Panc1 (cell line): Measurements from ENCODE around the gene SCAANT1. TPM values are rescaled to one million over a fixed set of nuclear protein-coding genes. Genes with fewer than 3 reads are reported as not detected.
A peak's percentile ranks its signal among the peaks of the same experiment; 100 is the strongest.

ENCODE experiments used
- ATAC-seq: fragments of 200-7000 bp; cut with Tn5 transposase; 2 replicates; pipeline ENCODE4 v1.9.1; 2020; ENCODE audit warnings: mild to moderate bottlenecking, moderate library complexity
- BruUV-seq: library from RNA; stranded (reverse); fragments of 400-500 nt; replicated peaks from 2 replicates; lab custom pipeline; 2021; lab: Mats Ljungman, UMichigan
- CTCF ChIA-PET: fragments of 300-600 bp; sonication (Branson Sonifier 250); formaldehyde crosslinking; loops from one replicate; lab custom pipeline; 2022; ENCODE audit warnings: antibody characterized with exemption; lab: Charles Lee
- POLR2A ChIA-PET: fragments of 300-600 bp; sonication (Branson Sonifier 250); formaldehyde crosslinking; loops from one replicate; lab custom pipeline; 2022; ENCODE audit warnings: antibody characterized with exemption; lab: Charles Lee
- DNase-seq: peaks from one replicate; pipeline ENCODE4 v3.0.0-alpha.2; 2010; ENCODE audit warnings: low read depth, low spot score
- H3K27ac ChIP-seq: 2 replicates; pipeline ENCODE4 v1.5.1; 2011; ENCODE audit warnings: mild to moderate bottlenecking, low read length, inconsistent platforms
- H3K27me3 ChIP-seq: fragments of 200-500 bp; sonication (Bioruptor generic); 2 replicates; pipeline ENCODE4 v1.6.0; 2014; ENCODE audit warnings: low read length, inconsistent platforms; ENCODE audit not compliant: control insufficient read depth, insufficient read depth
- H3K36me3 ChIP-seq: fragments of 200-500 bp; sonication (Bioruptor generic); 2 replicates; pipeline ENCODE4 v1.5.1; 2014; ENCODE audit warnings: inconsistent platforms, mild to moderate bottlenecking, low read length, moderate library complexity; ENCODE audit not compliant: control insufficient read depth, insufficient read depth
- H3K4me1 ChIP-seq: 2 replicates; pipeline ENCODE4 v1.5.1; 2011; ENCODE audit warnings: inconsistent platforms, mild to moderate bottlenecking, low read length, moderate library complexity; ENCODE audit not compliant: control insufficient read depth, insufficient read depth
- H3K4me3 ChIP-seq, 2 experiments: 2 replicates each; pipeline ENCODE4 v1.5.1; 2011 to 2012; ENCODE audit warnings: low read depth in 2 of 2, low read length in 2 of 2, mild to moderate bottlenecking in 2 of 2, inconsistent platforms in 1 of 2, moderate library complexity in 1 of 2
- H3K9me3 ChIP-seq: fragments of 200-500 bp; sonication (Bioruptor generic); 2 replicates; pipeline ENCODE4 v1.5.1; 2014; ENCODE audit warnings: low read depth, mild to moderate bottlenecking, inconsistent platforms, low read length, moderate library complexity; ENCODE audit not compliant: control insufficient read depth, insufficient read depth
- POLR2AphosphoS5 ChIP-seq: IDR thresholded peaks from 2 replicates; pipeline ENCODE4 v1.6.1; 2012; ENCODE audit warnings: mild to moderate bottlenecking, low read depth, low read length, moderate library complexity
- SIN3A ChIP-seq: IDR thresholded peaks from 2 replicates; pipeline ENCODE4 v1.6.1; 2012; ENCODE audit warnings: low read depth, mild to moderate bottlenecking, low read length, moderate library complexity, borderline replicate concordance; ENCODE audit not compliant: insufficient read depth
- TCF7L2 ChIP-seq: IDR thresholded peaks from 2 replicates; pipeline ENCODE4 v1.6.1; 2011; ENCODE audit warnings: mild to moderate bottlenecking, low read depth, low read length, inconsistent platforms
- in situ Hi-C: cut with HindIII; loops from 2 replicates; pipeline ENCODE4 v1.10.0; 2016; ENCODE audit warnings: low sequenced_read_pairs, low pct_unique_long_range_greater_than_20kb
- intact Hi-C: fragments of 100-400 bp; cut with micrococcal nuclease; formaldehyde crosslinking; loops from one replicate; pipeline ENCODE4 v1.10.0; 2022; ENCODE audit not compliant: unreplicated experiment
- total RNA-seq: library from RNA; stranded (reverse); gene quantifications from one replicate; pipeline ENCODE4 v1.2.1, GENCODE V29; 2021; ENCODE audit not compliant: unreplicated experiment
- TF ChIP-seq, protein P1 (sequence below): fragments of 450-650 bp; IDR thresholded peaks from 2 replicates; pipeline ENCODE4 v1.5.1; 2017; ENCODE audit warnings: mild to moderate bottlenecking
- TF ChIP-seq, protein P2 (sequence below), 2 experiments: IDR thresholded peaks; 2 replicates each; pipeline ENCODE4 v1.6.1; 2011 to 2012; ENCODE audit warnings: low read depth in 2 of 2, control low read depth in 1 of 2, low read length in 1 of 2, mild to moderate bottlenecking in 1 of 2, moderate library complexity in 1 of 2; ENCODE audit not compliant: insufficient read depth in 1 of 2

Gene SCAANT1
- total RNA-seq, 1 experiment from 2014 or later, result not detected

DNA sequence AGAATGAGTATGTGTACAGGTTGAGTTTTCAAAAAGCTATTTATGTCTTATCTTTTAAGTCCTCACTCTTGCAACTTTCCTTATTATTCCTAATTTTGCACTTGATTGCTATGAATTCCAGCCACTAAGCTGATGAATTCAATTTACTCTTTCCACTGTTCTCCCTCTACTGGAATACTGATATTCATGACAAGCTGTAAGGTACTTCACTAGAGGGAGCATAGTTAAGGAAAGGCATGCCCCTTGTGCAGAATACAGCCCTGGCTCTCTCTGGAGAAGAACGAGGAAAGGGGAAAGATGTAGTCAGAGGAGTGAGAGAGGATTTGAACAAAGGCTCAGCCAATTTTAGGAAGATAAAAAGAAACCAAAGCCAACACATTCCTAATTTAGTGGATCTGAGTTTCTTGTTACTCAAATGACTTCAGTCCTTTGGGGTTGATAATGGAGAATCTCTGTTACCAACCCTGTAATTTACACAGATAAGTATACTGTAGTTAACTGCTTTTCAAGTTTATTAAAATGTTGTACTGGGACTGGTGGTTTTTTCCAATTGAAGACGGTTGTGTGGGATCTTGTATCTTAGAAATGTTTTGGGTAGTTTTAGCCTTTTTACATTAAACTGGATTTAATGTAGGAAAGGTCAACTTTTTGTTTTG lies 4.0 kb downstream of the SCAANT1 start:
- no peaks in the 10 kb centered on the region for H3K27me3 ChIP-seq
- DNase-seq (no peak), ATAC-seq (no peak)
- H3K9me3 ChIP-seq, result no peaks in the 10 kb centered on the region
- peaks cover 8% of the 10 kb centered on the region for H3K4me1 ChIP-seq
- no peak overlapping the region for H3K27ac ChIP-seq
- POLR2A ChIA-PET, result no interaction called here
- CTCF ChIA-PET, result no interaction called here
- no TSS peak for BruUV-seq
- intact Hi-C loops, result no loop called here
- TF ChIP-seq, protein P1, sequence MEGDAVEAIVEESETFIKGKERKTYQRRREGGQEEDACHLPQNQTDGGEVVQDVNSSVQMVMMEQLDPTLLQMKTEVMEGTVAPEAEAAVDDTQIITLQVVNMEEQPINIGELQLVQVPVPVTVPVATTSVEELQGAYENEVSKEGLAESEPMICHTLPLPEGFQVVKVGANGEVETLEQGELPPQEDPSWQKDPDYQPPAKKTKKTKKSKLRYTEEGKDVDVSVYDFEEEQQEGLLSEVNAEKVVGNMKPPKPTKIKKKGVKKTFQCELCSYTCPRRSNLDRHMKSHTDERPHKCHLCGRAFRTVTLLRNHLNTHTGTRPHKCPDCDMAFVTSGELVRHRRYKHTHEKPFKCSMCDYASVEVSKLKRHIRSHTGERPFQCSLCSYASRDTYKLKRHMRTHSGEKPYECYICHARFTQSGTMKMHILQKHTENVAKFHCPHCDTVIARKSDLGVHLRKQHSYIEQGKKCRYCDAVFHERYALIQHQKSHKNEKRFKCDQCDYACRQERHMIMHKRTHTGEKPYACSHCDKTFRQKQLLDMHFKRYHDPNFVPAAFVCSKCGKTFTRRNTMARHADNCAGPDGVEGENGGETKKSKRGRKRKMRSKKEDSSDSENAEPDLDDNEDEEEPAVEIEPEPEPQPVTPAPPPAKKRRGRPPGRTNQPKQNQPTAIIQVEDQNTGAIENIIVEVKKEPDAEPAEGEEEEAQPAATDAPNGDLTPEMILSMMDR, result 0 out of 2 replicates have a peak, but pooled peaks have one; percentile 12
- TF ChIP-seq SIN3A, result no peak
- no peak overlapping the region for H3K4me3 ChIP-seq
- in situ Hi-C loops, result no loop called here
- no peaks in the 10 kb centered on the region for H3K36me3 ChIP-seq

DNA sequence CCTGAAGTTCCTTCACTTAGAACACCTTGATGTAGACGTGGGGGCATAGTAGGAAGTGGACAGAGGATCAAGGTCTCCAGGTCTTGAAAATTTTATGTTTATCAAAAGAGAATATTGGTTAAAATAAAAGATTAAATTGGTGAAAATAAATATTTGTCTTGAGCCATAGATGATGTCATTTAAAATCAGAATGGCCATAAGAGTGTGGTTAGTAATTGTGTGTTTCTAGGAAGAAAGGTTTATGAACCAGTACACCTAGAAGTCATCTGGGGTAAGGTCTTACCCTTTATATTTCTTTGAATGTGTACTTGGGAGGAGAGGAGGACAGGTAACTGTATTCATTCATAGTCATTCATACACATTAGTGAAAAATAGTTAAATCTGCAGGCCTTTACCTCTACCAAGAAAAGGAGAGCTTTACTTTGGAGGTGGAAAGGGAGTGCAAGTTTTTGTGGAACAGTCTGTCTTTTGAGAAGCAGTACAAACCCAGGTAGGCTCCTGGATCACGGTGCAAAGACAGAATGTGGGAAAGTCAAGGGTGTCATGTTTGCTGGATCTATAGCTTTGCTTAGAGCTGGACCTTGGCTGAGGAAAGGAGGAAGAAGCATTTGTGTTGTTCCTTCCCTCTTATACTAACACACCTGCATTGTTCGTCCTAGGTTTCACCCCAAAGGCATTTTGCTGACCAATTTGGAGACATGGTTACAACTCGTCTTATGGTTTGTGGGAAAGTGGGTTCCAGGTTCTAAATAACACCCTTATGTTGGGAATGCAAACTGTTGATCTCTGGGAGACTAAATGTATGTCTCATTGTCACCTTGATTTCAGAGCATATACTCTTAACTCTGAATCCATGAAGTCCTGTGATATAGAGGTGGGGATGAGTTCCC lies 6.2 kb downstream of the SCAANT1 start:
- CTCF ChIA-PET, result interaction anchor here (0.7 kb wide), 1 partner anchor 11 kb away, joined by 4 read pairs; no protein-coding TSS in a partner anchor
- ATAC-seq (no peak), DNase-seq (no peak)
- H3K36me3 ChIP-seq, result no peaks in the 10 kb centered on the region
- intact Hi-C loops, result no loop called here
- no peaks in the 10 kb centered on the region for H3K27me3 ChIP-seq
- no peaks in the 10 kb centered on the region for H3K9me3 ChIP-seq
- H3K27ac ChIP-seq, result no peak overlapping the region
- H3K4me1 ChIP-seq, result peaks cover 4% of the 10 kb centered on the region
- POLR2A ChIA-PET, result no interaction called here
- no TSS peak for BruUV-seq
- no peak for TF ChIP-seq POLR2AphosphoS5
- TF ChIP-seq, protein P2, sequence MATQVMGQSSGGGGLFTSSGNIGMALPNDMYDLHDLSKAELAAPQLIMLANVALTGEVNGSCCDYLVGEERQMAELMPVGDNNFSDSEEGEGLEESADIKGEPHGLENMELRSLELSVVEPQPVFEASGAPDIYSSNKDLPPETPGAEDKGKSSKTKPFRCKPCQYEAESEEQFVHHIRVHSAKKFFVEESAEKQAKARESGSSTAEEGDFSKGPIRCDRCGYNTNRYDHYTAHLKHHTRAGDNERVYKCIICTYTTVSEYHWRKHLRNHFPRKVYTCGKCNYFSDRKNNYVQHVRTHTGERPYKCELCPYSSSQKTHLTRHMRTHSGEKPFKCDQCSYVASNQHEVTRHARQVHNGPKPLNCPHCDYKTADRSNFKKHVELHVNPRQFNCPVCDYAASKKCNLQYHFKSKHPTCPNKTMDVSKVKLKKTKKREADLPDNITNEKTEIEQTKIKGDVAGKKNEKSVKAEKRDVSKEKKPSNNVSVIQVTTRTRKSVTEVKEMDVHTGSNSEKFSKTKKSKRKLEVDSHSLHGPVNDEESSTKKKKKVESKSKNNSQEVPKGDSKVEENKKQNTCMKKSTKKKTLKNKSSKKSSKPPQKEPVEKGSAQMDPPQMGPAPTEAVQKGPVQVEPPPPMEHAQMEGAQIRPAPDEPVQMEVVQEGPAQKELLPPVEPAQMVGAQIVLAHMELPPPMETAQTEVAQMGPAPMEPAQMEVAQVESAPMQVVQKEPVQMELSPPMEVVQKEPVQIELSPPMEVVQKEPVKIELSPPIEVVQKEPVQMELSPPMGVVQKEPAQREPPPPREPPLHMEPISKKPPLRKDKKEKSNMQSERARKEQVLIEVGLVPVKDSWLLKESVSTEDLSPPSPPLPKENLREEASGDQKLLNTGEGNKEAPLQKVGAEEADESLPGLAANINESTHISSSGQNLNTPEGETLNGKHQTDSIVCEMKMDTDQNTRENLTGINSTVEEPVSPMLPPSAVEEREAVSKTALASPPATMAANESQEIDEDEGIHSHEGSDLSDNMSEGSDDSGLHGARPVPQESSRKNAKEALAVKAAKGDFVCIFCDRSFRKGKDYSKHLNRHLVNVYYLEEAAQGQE (IDR thresholded peaks at IDR 0.05; ENCODE audit: insufficient read depth in 1 of 2, low read depth in 2 of 2, low read length in 1 of 2), result no peak
- TF ChIP-seq, protein P1, result no peak
- TF ChIP-seq TCF7L2, result no peak
- no peak for TF ChIP-seq SIN3A
- in situ Hi-C loops, result no loop called here
- no peak overlapping the region for H3K4me3 ChIP-seq
